M059J (cell line): Measurements from ENCODE around the gene ALPK1. TPM values are rescaled to one million over a fixed set of nuclear protein-coding genes. Genes with fewer than 3 reads are reported as not detected.
"Not testable (repeated sequence)": the region's sequence is repeated elsewhere in the genome, so short reads cannot be mapped to it uniquely, and the experiment has no call there.

ENCODE experiments used
- DNase-seq: peaks from one replicate; pipeline ENCODE4 v3.0.0-alpha.2; 2012; ENCODE audit warnings: low read depth
- total RNA-seq: library from RNA; depleted of rRNA; stranded (reverse); fragments of >200 nt; shearing (Covaris generic); gene quantifications from 2 replicates; pipeline ENCODE4 v1.2.3, GENCODE V29; 2014; rRNA removed

ALPK1 gene
- 9.7 and 12.0 TPM in 2 replicates for total RNA-seq

GRCh38 chr4:112296949-112297880 lies at the start of gene ALPK1:
Gene ALPK1, plus strand, starts transcription at chr4:112297369.
- DNase-seq: peak; percentile 85

GRCh38 chr4:112251019-112251643 lies 46.0 kb upstream of the ALPK1 start:
- no peak for DNase-seq

GRCh38 chr4:112252234-112252633 lies 44.9 kb upstream of the ALPK1 start:
- DNase-seq: no peak

- no peak for DNase-seq
Observed at GRCh38 chr4:112253382-112254000, 43.7 kb upstream of the ALPK1 start.

GRCh38 chr4:112257098-112257497 lies 40.1 kb upstream of the ALPK1 start:
- DNase-seq: no peak

GRCh38 chr4:112266823-112267222 lies 30.3 kb upstream of the ALPK1 start:
- no peak for DNase-seq

GRCh38 chr4:112270051-112270450 lies 27.1 kb upstream of the ALPK1 start:
- DNase-seq: no peak

- DNase-seq: peak; percentile 58
Observed at GRCh38 chr4:112270640-112271421, 26.3 kb upstream of the ALPK1 start.

- DNase-seq: no peak
Observed at GRCh38 chr4:112272292-112272691, 24.9 kb upstream of the ALPK1 start.

GRCh38 chr4:112274959-112275358 lies 22.2 kb upstream of the ALPK1 start:
- no peak for DNase-seq

- no peak for DNase-seq
Observed at GRCh38 chr4:112276113-112276512, 21.1 kb upstream of the ALPK1 start.

GRCh38 chr4:112277220-112277619 lies 19.9 kb upstream of the ALPK1 start:
- DNase-seq: no peak

GRCh38 chr4:112277705-112278448 lies 19.3 kb upstream of the ALPK1 start:
- peak; percentile 18 for DNase-seq

GRCh38 chr4:112279025-112279881 lies 17.9 kb upstream of the ALPK1 start:
- no peak for DNase-seq

GRCh38 chr4:112279882-112280315 lies 17.3 kb upstream of the ALPK1 start:
- DNase-seq: no peak

GRCh38 chr4:112280386-112281056 lies 16.6 kb upstream of the ALPK1 start:
- no peak for DNase-seq

GRCh38 chr4:112281895-112282398 lies 15.2 kb upstream of the ALPK1 start:
- DNase-seq: not testable (repeated sequence)

- peak; percentile 21 for DNase-seq
Observed at GRCh38 chr4:112282860-112283667, 14.1 kb upstream of the ALPK1 start.
